CD4-positive, alpha-beta T cell treated with Interleukin-21 for 1 hour (primary cell): ENCODE data around the gene TSPAN9.

Experiments
- DNase-seq: peaks from one replicate; pipeline ENCODE4 v3.0.0-alpha.2; 2020

Gene TSPAN9

DNA sequence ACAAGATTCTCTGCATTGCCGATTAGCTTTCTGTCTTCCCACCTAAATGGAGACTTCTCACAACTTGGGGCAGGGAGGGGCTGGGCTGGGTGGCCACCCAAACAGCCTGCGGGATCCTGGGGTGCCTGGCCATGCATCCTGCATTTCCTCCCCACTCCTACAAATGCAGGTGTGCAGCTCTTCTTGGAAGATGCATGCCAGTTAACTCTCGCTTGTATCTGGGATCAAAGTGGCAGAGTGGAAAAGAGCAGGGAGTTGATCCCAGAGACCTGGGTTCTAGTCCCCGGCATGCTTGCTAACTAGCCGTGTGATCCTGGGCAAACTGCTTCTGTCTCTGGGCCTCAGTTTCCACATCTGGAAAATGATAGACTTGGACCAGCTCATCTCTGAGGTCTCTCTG lies 136.6 kb downstream of the TSPAN9 start:
- DNase-seq = no peak

DNA sequence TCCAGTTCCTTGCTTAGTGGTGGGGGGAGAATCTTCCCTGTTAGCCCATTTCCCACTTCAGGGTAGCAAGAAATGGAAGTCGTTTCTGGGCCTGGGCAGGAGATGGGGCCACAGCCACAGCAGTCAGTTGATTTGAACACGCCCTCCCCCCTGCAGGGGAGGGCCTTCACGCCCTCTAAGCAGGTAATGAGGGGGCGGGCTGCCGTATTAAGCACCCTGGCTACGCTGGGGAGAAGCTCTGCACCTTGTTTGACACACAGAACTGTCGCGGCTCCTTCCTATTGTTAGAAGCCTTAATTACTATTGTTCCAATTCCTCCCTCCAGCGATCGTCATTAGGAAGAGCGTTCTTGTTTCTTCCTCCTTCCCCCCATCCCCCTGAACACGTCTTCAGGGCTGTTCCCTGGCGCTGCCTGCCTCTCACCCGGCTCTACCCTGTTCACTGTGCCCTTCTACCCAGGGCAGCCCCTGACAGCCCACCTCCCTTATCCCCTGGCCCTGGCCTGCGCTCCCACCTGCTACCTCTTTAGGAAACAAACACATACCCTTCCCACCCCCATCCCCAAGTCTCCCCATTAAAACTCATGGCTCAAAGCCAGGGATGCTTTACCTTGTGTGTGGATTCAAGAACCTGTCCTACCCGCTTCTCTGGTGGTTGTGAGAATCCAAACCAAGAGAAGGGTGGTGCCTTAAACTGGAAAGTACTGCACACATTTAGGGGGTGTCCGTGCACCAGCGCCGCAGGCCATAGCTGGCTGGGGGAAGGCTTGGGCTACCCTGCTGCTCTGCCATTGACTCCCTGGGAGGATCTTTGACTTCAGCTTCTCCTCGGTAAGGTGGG lies 137.6 kb downstream of the TSPAN9 start:
- DNase-seq = no peak

DNA sequence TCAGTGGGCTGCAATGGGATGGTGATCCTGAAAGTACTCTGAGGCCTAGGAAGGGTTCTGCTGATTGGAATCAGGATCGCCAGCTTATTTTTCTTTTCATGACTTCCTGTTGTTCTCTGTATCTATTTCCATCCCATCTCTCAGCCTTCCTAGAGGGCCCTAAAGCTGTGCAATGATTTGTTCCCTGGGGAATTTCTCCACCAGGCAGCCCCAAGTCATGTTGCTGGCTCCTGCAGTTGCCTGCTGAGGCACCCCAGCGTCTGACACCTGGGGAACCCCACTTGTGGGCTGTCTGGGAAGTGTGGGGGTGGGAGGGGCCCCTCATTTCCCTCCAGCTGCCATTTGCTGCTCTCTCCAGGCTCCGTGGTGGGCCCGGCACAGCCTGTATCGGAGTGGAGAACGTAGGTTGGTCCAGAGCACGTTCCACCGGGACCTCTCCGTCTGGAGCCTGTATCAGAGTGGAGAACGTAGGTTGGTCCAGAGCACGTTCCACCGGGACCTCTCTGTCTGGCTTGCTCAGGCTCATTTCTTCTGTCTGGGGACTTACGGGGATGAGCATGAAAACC lies 138.3 kb downstream of the TSPAN9 start:
- DNase-seq = no peak

DNA sequence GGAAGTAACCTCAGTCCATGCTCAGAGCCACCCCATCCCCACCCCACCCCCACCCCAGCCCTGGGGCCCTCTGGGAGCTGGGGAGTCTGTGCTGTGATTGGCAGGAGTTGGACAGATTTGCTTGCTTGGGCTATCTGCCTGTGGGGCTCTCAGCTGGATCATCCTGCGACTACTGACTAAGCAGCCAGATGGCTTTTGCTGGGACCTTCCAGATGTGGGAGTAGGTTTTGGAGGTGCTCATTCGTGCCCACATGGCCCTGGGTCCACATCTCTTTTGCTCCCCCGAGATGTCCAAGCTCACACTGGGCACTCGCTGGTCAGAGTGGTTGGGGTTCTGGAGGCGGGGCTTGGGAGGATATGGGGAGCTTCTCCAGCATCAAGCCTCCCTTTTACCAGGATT lies 138.9 kb downstream of the TSPAN9 start:
- DNase-seq = no peak

DNA sequence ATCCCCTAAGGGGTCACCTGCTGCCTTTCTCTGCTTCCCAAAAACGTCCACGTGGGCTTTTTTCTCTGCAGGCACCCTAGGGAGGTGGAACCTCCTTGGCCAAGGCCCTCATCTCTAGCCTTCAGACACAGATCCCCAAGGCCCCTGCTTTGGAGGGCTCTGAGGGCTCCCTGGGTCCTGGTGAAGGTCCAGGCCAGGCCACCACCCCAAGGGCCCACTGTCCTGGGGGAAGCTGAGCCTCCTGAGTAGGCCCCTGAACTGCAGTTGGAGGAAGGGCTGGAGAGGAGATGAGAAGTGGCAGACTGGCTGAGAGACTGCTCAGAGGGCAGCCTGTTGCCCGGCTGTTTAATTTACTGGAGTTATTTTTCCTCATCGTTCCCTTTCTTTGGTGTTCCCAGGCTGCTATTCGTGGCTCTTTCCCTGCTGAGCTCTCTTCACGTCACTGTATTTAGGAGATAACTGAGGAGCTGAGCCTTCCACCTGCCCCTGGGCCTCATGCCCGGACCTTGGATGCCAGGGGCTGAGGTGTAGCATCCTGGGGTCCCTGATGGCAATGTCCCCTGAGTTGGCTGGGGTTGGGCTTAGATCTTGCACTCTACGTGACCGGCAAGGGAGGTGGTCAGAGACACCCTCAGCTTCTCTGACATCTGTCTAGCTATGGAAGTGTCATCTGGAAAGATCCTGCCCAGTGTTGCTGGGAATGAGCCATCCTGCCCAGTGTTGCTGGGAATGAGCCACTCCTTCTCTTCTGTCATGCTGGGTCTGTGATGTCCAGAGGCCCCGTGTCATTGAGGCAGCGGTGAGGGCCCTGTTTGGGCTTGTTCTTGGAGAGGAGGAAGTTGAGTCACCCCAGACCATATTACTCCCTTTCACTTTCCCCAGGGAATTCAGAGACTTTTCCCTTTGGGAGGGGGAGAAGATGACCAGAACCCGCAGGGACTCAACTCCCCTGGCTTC lies 139.8 kb downstream of the TSPAN9 start:
- DNase-seq = no peak

DNA sequence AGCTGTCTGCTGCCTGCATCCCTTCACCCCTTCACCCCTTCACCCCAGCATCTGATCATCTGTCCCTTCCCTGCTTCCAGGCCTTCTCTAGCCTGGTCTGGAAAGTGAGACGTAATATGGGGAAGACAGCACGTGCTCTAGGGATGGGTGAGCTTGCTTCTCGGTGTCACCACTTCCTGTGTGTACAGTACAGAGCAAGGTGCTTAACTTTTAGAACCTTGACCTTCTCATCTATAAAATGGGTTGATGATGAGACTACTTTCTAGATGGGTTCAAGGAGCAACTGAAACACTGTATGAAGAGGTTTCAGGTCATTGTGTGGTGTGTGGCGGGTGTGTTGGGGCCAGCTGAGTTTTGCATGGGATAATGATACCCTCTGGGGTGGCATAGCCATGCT lies 140.5 kb downstream of the TSPAN9 start:
- DNase-seq = no peak

DNA sequence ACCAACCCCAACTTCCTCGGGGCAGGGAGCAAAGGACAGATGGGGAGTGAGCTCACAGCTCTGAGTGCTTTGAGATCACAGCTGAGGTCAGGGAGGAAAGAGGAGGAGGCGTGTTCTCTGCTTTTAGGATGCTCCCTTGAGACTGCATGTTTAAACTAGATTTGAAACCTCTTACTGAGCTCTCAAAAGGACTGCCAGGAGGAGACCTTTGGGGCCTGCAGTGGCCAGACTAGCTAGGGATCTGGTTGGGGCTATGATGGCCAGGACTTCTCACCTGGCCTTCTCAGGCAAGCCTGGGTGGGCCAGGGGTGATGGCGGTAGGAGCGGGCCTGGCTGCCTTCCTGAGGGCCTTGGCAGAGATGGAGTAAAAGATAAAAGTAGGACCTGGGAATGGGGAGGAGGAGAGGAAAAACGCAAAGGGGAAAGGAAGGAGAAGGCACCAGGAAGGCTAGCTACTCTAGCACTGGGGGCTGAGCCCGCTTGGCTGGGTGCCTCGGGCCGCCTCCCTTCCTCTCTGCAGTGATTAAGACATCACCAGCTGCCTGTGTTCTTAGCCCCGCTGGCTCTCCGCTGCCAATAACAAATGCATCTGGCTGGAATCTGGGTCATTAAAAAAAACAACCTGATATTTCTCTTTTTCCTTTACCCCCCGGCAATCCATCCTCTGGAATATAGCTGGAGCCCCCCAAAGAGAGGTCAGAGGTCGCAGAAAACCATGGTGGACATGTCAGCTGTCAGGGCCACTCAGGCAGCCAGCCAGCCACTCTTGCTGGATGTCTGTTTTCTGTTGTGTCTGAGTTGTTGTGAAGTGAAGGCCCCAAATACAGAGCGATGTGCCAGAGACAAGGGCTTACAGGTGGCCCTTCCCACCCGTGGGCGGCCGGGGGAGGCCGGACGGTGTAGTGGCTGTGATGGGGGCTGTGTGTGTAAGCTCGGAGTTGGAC lies 141.3 kb downstream of the TSPAN9 start:
- no peak for DNase-seq

DNA sequence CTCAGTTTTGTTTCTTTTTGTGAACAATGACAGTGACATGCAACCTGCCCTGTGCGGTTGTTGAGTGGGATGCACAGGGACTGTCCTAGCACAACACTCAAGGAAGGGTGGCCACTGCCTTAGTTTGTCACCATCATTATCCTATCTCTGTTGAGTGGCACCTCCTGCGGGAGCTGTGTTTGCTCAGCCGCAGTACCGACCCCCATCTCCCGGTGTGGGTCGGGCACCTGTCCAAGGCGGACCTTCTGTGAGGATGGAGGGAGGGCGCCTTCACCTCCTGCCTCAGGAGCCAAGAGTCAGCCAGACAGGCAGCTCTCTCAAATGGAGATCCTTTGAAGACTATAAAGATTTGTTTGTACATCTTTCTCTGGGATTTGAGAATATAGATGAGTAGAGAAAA lies 142.1 kb downstream of the TSPAN9 start:
- DNase-seq = no peak

DNA sequence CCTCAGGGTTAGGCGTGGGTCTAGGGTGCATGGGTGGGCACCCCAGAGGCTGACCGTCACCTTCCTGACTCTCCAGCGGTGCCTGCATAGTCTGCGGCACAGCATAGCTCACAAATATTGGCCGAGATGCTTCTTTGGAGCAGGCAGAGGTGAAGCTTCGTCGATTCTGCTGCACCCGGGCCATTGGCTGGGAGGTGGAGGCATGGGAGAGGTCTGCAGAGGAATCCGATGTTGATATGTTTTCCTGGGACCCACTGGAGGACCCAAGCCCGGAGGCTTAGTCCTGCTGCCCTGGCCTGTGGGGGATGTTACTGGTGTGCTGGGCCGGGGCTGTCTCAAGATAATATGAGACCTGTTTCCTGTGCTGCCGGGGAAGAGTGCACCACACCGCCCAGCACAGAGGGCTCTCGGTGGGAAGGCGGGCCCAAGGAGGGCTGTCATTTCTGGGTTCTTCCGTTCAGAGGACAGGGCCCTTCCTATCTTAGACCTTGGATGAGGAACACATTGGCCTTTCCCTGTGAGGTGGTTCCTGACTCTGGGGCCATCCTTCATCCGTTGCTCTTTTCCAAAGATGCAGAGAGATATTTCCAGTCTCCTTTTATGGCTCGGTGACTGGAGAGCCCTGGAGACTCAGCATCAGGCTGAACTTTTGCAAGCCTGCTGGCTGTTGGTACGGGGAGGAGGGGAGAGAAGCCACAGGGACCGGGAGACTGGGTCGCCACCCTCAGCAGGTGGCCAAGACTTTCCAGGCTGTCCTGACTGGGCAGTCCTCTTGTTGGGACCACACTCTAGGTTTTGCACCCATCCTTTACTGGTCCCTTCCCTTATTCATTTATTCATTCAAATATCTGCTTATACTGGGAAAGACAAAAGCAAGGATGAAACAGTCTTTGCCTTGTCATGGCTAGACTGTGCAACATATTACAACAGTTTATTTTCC lies 143.5 kb downstream of the TSPAN9 start:
- no peak for DNase-seq

DNA sequence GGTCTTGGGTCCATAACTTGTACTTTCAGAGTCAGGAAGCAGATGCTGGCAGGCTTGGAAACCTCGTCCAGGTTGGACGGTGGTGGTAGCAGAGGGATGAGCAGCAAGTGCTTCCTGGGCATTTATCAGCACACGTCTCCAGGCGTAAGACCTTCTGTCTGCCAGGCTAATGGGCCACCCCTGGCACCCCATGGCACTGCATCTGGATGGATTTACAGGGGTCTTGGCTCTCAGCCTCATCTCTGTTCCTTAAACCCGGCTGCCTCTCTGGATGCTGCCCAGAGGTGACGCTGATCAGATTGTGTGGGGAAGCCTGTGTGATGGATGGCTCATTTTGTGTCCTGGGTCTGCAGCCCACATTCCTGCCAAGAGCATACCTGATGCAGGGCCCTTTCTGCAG lies 145.1 kb downstream of the TSPAN9 start:
- DNase-seq = no peak

DNA sequence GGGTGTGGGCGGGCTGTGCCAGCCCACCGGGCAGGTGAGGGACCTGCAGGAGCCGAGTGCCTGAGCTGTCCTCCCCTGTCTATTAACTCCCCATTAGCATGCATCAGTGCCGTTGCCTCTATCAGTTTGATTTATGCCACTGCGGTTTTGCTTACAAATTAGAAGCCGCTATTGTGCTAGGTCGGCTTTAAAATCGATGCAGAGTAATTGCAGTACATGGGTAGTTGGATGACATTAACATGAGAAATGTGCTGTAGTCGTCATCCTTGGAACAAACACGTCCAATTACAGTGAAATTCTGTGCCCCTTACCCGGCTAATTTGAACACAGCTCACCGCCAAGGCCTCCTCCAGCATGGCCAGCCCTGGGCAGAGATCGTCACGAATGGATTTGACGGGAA lies 145.8 kb downstream of the TSPAN9 start:
- no peak for DNase-seq

DNA sequence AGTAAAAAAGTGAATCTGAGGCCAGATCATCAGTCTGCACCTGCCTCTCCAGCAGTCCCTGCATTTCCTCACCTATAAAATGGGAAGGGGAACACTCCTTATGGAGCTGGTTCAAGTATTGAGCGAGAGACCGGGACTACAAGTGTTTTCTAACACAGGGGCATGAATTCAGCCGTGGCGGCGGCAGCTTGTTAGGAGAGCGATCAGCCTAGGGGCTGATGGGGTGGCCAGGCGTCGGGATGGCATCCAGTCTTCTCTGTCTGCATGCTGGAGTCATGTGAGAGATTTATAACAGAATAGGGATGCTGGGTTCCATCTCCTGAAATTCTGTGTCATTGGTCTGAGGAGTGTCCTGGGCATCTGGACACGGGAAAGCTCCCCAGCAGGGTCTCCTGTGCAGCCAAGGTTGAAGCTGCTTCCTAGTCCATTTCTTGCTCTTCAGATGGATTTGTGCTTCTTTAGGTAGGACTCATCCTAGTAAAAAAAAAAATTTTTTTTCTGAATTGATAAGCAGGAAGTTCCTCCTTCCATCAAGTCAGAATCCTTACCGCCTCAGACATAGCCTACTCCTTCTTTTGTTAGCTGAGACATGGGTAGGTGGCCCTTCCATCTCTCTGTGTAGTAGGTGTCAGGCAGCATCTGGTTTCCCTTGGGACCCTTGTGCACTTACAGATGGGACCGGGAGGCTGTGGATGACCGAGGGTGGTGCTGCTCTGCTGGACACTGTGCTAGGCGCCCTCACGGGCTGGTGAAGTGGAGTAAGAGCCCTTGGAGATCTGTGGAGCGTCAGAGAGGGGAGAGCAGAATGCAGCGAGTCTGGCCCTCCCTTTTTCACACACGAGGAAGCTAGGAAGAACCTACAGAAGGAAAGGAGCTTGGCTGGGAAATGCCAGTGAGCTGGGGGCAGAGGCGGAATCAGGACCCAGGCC lies 146.7 kb downstream of the TSPAN9 start:
- no peak for DNase-seq

DNA sequence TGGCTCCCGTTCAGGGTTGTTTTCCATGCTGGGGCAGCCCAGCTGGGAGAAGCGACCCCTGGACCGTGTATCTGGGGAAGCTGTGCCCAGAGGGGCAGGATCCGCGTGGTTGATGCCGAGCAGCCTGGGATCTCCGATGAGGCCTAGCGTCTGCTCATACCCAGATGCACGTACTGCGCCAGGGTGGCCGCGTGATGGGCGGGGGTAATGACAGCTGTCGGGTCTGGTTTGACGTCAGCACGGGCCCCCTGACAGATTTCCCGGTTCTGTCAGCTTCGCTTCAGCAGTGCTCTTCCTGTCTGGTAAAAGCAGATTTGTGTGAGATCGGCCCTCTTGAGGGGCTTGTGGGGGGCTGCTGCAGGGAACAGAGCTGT lies 147.3 kb downstream of the TSPAN9 start:
- DNase-seq = no peak

DNA sequence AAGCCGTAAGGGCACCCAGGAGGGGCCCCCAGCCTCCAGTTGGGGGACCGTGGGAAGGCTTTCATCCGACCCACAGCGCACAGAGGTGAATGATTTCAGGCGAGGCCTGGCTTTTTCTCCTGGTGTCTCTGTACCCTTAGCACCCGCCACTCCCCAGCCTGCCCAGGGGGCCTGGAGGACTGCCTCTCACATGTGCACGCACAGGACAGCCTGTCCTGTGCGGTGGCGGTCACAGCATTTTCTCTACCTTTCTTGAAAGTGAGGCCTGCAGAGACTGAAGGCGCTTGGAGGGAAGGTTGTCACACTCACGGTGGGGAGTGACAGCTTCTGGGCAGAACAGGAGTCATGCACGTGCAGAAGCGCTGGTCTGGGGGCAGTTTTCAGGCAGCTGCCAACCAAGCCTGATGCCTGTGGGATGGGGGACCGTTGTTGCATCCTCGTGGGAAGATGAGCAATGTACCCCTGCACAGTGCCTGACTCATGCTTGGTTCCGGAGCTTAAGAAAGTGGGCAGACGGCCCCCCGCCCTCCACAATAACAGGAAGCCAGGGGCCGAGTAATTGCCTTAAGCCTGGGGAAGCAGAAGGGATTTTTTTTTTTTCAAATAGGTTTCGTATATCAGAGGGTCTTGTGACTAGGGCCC lies 148.1 kb downstream of the TSPAN9 start:
- DNase-seq = no peak

DNA sequence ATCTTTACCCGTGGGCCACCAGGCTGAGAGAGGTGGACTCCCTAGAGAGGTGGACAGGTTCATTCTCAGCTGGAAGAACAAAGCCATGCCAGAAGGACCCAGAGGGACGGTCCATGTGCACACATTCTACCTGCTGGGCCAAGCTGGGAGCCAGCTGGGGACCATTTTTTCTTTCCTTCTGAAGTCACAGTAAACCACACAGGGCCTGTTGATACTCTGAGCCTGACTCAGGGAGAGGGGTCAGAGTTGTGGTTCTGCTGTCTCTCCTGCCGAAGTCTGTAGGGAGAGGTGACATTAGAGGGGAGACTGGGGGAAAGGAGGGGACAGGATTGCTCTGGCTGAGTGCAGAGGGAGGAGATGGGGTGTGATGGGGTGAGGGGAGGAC lies 148.6 kb downstream of the TSPAN9 start:
- no peak for DNase-seq

DNA sequence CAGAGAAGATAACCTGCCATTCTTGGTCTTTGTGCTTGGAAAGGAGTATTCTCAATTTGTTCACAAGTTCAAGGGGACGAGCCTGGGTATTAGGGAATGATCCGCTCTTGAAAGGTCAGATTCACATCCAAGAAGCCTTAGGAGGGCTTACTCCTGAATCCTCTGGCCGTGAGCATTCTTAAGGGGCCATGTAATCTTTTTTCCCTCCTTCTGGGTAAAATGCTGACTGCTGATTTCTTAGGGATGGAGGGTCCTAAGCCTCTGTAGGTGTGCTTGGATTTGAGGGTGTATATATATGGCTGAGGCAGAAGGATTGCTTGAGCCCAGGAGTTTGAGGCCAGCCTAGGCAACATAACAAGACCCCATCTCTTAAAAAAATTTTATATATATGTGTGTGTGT lies 149.1 kb downstream of the TSPAN9 start:
- DNase-seq = no peak

DNA sequence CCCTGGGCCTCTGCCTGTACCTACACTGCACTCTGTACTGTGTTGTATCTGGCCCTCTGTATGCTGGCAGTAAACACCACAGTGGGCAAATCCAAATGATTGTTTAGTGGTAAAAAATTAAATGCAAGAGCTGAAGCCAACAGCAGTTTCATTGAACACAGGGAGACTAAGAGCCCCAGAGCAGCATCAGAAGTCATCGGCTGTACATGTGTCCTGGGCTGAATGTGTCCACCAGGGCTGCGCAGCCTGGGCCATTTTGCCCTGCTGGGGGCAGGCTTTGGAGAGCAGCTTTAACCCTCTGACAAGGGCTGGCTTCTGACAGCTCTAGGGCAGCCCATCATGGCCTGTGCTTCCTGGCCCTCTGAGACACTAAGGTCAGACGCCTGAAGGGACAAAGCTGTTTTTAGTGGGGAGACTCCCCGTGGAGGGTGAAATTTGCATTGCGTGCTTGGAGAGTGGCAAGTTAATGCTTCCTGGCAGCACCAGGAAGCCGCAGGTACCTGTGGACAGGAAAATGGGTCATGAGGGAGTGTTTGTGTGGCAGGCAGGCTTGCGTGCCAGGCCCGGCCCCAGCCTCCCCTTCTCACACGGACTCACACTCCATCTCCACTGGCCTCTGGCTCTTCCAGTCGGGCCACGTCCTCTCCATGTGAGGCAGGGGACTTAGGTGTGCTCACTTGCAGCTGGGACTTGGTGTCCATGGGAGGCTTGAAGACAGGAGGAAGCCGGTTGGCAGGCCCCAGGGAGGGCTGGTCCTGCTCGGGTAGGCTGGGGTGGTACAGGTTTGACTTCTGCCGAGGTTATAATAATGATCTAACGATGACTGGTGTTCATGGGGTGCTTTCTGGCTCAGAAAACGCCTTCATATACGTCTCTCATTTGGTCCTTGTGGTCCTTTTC lies 150.1 kb downstream of the TSPAN9 start:
- DNase-seq = no peak

DNA sequence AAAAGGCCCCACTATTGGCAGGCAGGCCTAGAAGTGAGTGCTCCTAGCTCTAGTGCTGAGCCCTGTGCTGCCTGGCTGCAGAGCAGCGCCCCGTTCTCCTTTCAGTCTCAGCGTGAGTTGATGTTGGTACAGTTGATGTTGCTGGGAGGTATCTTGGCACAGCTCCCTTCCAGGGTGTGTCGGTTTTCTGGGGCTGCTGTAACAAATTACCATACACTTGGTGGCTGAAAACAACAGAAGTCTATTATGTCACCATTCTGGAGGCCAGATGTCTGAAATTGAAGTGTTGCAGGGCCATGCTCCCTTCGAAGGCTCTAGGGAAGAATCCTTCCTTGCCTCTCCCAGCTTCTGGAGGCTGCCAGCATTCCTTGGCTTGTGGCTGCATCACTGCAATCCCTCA lies 151.4 kb downstream of the TSPAN9 start:
- DNase-seq = no peak

DNA sequence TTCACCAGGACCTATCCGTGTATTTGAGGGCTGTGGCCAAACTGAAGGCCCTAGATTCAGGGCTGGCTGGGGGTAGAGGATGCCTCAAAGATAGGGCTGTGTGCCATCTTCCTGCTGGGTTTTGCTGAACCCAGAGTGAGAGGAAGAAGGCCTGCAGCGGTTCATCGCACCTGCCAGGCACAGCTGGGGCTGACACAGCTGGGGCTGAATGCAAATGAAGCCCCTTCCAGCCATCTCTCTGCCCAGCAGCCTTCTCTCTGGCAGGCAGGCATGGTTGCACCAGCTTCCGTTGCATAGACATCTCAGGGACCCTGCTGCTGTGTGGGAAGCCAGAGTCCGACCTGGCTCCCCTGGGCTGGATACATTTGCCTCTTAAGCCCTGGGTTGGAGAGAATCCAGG lies 152.4 kb downstream of the TSPAN9 start:
- no peak for DNase-seq
